ENCODE results near the gene ENGASE. TPM values are rescaled to one million over a fixed set of nuclear protein-coding genes. Genes with fewer than 3 reads are reported as not detected.

The ENGASE gene
- total and polyA plus RNA-seq, 2 of the 8 experiments (the other 6 are each of a cell fraction or from before 2014, with no cell fraction given), result 9.3 to 36.1 TPM

DNA sequence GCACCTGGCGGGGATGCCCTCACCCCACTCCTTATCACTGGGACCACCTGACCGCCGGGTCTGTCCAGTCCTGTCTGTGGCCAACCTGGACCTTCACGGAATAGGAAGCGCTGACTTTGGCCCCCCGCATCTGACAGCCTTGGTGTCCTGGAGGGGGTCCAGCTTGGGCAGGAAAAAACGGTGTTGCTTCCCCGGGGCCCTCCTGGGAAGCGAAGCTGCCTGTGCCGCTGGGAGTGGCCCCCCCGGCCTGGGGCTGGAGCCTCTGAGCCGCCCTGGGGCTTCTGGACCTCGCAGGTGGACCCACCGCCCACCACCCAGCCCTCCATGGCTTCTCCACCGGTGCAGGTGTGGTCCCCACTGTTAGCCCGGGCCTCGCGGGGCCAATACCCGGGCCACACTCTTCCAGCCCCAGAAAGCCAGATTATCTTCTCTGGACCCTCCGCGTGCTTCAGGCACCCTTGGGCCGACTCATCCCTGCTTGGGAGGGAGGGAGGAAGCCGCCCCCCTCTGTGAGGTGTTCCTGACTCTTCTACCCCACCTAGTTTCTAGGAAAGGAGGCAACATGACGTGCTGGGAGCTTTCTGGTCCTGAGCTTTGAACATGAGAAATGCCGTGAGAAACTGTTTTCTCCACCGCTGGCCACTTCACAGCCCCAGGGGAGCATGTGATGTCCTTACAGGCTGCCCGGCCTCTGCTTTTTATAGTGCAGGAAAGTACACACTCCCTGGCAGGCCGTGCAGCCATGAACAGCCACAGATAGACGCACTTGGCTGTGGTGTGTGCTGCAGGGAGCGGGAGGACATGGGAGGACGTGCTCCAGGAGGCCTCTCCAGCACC lies 49.5 kb upstream of the ENGASE start:
- Histone ChIP-seq H3K4ac (replicated peaks; ENCODE audit: insufficient read length, low read depth, low read length) (no peak overlapping the region), H2BK20ac (ENCODE audit: low read length) (no peak overlapping the region), H3K23me2 (ENCODE audit: low read depth, low read length) (peaks cover 9% of the 10 kb centered on the region; the same call in 1 of the 2 replicates), H3K18ac (ENCODE audit: extremely low read depth, low read length) (no peak overlapping the region), H2BK15ac (ENCODE audit: low read length) (0 out of 2 replicates have a peak overlapping the region, but pooled peaks have one; percentile 46), H3K27me3 (replicated peaks in 1 of 4; ENCODE audit: control insufficient read depth in 3 of 4, extremely low read depth in 1 of 4, insufficient read depth in 3 of 4, low read length in 3 of 4) (peaks cover 18 to 82% (median 67%) of the 10 kb centered on the region in 4 experiments), H3K14ac (ENCODE audit: insufficient read length) (no peak overlapping the region), H3K23ac (ENCODE audit: insufficient read length) (no peak overlapping the region), H3K56ac (replicated peaks; ENCODE audit: insufficient read length, low read depth, low read length) (no peak overlapping the region), H4K20me1 (replicated peaks in 1 of 2; ENCODE audit: control insufficient read depth in 1 of 2, insufficient read depth in 2 of 2, low read length in 2 of 2) (peaks cover 0 to 2% of the 10 kb centered on the region in 2 experiments), H3K36me3 (ENCODE audit: control insufficient read depth in 2 of 4, insufficient read depth in 4 of 4, low read length in 3 of 4) (no peaks in the 10 kb centered on the region), H2AFZ (ENCODE audit: low read length) (0 out of 2 replicates have a peak overlapping the region, but pooled peaks have one; percentile 35), H3K9ac (replicated peaks in 1 of 4; ENCODE audit: extremely low read depth in 1 of 4, low read depth in 3 of 4, low read length in 3 of 4) (no peak overlapping the region), H3K4me1 (replicated peaks in 1 of 4; ENCODE audit: control insufficient read depth in 3 of 4, insufficient read depth in 4 of 4, low read length in 3 of 4) (peaks cover 3 to 7% (median 6%) of the 10 kb centered on the region in 4 experiments; a peak in 4 of 7 replicates), H2AK5ac (ENCODE audit: low read depth, low read length) (no peak overlapping the region), H3K27ac (ENCODE audit: low read depth, low read length) (no peak overlapping the region), H2BK120ac (replicated peaks; ENCODE audit: low read depth, low read length) (no peak overlapping the region), H4K91ac (replicated peaks; ENCODE audit: insufficient read length, low read length) (no peak overlapping the region), H2BK5ac (ENCODE audit: low read depth, low read length) (no peak overlapping the region), H4K5ac (ENCODE audit: insufficient read length, low read depth, low read length) (no peak overlapping the region), H3K4me3 (ENCODE audit: extremely low read depth in 1 of 4, insufficient read depth in 2 of 4, low read depth in 3 of 4, low read length in 4 of 4) (peak overlapping the region; percentile 57 to 70 (median 62)), H3K9me3 (ENCODE audit: insufficient read depth in 2 of 2, low read depth in 1 of 2, low read length in 1 of 2) (no peaks in the 10 kb centered on the region), H4K8ac (ENCODE audit: extremely low read depth, insufficient read depth, low read length) (peak overlapping the region; percentile 68; the same call in 1 of the 2 replicates), H2BK12ac (ENCODE audit: low read depth, low read length) (0 out of 2 replicates have a peak overlapping the region, but pooled peaks have one; percentile 9), H3K4me2 (ENCODE audit: insufficient read depth in 1 of 2, low read depth in 2 of 2, low read length in 2 of 2) (peak overlapping the region; percentile 75 to 85), H3K79me1 (ENCODE audit: low read depth, low read length) (no peaks in the 10 kb centered on the region), H3K79me2 (ENCODE audit: control insufficient read depth in 1 of 2, insufficient read depth in 2 of 2, low read length in 2 of 2) (no peaks in the 10 kb centered on the region)
- WGBS, 2 experiments (ENCODE audit: extremely low coverage in 1 of 2, insufficient coverage in 1 of 2, insufficient read length in 1 of 2, insufficient replicate concordance in 2 of 2, low coverage in 1 of 2, low lambda C conversion rate in 2 of 2, missing lambda C conversion rate in 1 of 2), result 77% methylated on average over 29 of the region's 31 CpGs; no CpG with 5 or more reads in 1 of the 2 experiments
- CTCF ChIA-PET (ENCODE audit: partially characterized antibody), result interaction anchor here (1.1 to 6.3 kb wide), 6 partner anchors 10 to 58 kb away, joined by 3 to 55 read pairs (median 5); no protein-coding TSS in a partner anchor
- no peak for TF ChIP-seq MAFK (IDR thresholded peaks at IDR 0.05; ENCODE audit: low read depth, low read length)
- TF ChIP-seq RNF2 (IDR thresholded peaks at IDR 0.05; ENCODE audit: borderline replicate concordance, low read depth, low read length, missing control alignments, poor library complexity, severe bottlenecking), result peak; percentile 23
- FAIRE-seq, result no peak
- POLR2A ChIA-PET (ENCODE audit: partially characterized antibody), result interaction anchor here (0.6 kb wide), 1 partner anchor 356 kb away, joined by 3 read pairs; no protein-coding TSS in a partner anchor
- DNase-seq (ENCODE audit: low read depth in 1 of 2, low spot score in 2 of 2), result no peak
